Heart right ventricle (tissue), 16 donors: Measurements from ENCODE around the gene NEU4. TPM values are rescaled to one million over a fixed set of nuclear protein-coding genes. Genes with fewer than 3 reads are reported as not detected.

Source experiments
- ATAC-seq, 8 donors: fragments of 200-7000 bp; cut with Tn5 transposase; one replicate each; pipeline ENCODE4 v1.9.1; 2020; ENCODE audit warnings: mild to moderate bottlenecking in 8 of 8, moderate library complexity in 8 of 8, moderate number of reproducible peaks in 1 of 8
- DNase-seq, 2 donors: peaks; one replicate each; pipeline ENCODE4 v3.0.0-alpha.2; 2020
- H3K27ac ChIP-seq, 10 donors: fragments of 200-600 bp; sonication (generic) in 2 of 10; one replicate each; pipeline versions ENCODE4 v1.5.0 to v1.8.0; 2020 to 2022; ENCODE audit warnings: mild to moderate bottlenecking in 3 of 10
- H3K27me3 ChIP-seq, 7 donors: fragments of 200-600 bp; one replicate each; pipeline ENCODE4 v1.8.0; 2021 to 2022; ENCODE audit warnings: mild to moderate bottlenecking in 2 of 7
- H3K36me3 ChIP-seq, 9 donors: fragments of 200-600 bp; sonication (generic) in 1 of 9; one replicate each; pipeline versions ENCODE4 v1.5.0 to v1.8.0; 2020 to 2022; ENCODE audit warnings: mild to moderate bottlenecking in 2 of 9
- H3K4me1 ChIP-seq, 9 donors: fragments of 200-600 bp; sonication (generic) in 1 of 9; one replicate each; pipeline versions ENCODE4 v1.5.0 to v1.8.0; 2020 to 2022; ENCODE audit warnings: mild to moderate bottlenecking in 4 of 9
- H3K4me3 ChIP-seq, 10 donors: fragments of 200-600 bp; sonication (generic) in 2 of 10; one replicate each; pipeline versions ENCODE4 v1.5.0 to v1.8.0; 2020 to 2022; ENCODE audit warnings: mild to moderate bottlenecking in 7 of 10, moderate library complexity in 2 of 10
- H3K9me3 ChIP-seq, 11 donors: fragments of 200-600 bp in 10 of 11; sonication (generic) in 2 of 11; one replicate each; pipeline versions ENCODE4 v1.5.0 to v1.8.0; 2013 to 2022; ENCODE audit warnings: mild to moderate bottlenecking in 2 of 11, control low read depth in 1 of 11, moderate library complexity in 1 of 11
- WGBS, 2 donors: extraction: QIAGEN DNeasy Blood & Tissue Kit; methylation state at CpG; one replicate each; pipeline ENCODE4 v1.1.7; 2013; ENCODE audit warnings: inconsistent platforms in 1 of 2; 5-methylcytosine and 5-hydroxymethylcytosine counted together
- intact Hi-C, 10 donors: fragments of 100-400 bp; cut with DNase I; formaldehyde crosslinking; loops; one replicate each; pipeline versions ENCODE4 v1.11.1 to v1.14.2; 2022
- polyA plus RNA-seq, 2 donors: library from polyadenylated mRNA; stranded (reverse); fragments of 200-250 nt; gene quantifications; one replicate each; pipeline ENCODE4 v1.2.3, GENCODE V29; 2013
- total RNA-seq, 10 donors: library from RNA; stranded (reverse); fragmentation: NEBNext Ultra II Directional in 3 of 10; extraction: Animal tissue kit (Norgen Biotek cat#: 25700) in 3 of 10; gene quantifications; one replicate each; pipeline versions ENCODE4 v1.2.1 to v1.2.4, GENCODE V29; 2021 to 2023
- TF ChIP-seq, protein P1 (sequence below), 9 donors: fragments of 200-600 bp; sonication (generic) in 2 of 9; IDR thresholded peaks; one replicate each; pipeline versions ENCODE4 v1.5.0 to v1.8.0; 2021 to 2022; ENCODE audit warnings: antibody characterized with exemption in 9 of 9, mild to moderate bottlenecking in 5 of 9, moderate library complexity in 1 of 9
- donor health status: Arrhythmogenic right ventricular cardiomyopathy.
- donor health status: ischemic (EF 13 %, LVEDD 7.1; RV severe dilation, severe dysfunction).
- donor health status: healthy with polysubstance abuse.
- donor health status: DM: no; HTN: yes; CAD: no.
- donor health status: DM: no; HTN: no; CAD: no.
- donor health status: ischemic (EF 25% LVEDD 6.9; RV normal size, moderate dysfunction).
- donor health status: ischemic (EF 25% LVEDD 5.7; RV mildly dilated, moderate dysfunction).
- donor health status: healthy.
- donor health status: DM: yes; HTN: yes; CAD: no.
- donor health status: Ischemic cardiomyopathy.
- donor health status: ischemic (EF 35%, LVEDD 5.7; RV mildly dilated, moderate dysfunction).
- donor health status: nonischemic (EF 11% LVEDD 7.7; RV severe dilation, severe dysfunction).
- donor health status: DM: yes; HTN: yes; CAD: no.
- donor health status: PGD.
- donor health status: ischemic (EF 29% LVEDD 5.4; RV normal size, mild dysfunction).
- donor health status: nonischemic (EF 23%, LVEDD 6.1; RV moderate dilation, normal function).

Gene NEU4
- total and polyA plus RNA-seq, 12 donors: 0.07 to 1.2 (median 0.46) TPM; not detected in 2

GRCh38 chr2:241813644-241814392, 4.8 kb downstream of the NEU4 start:
- H3K36me3 ChIP-seq: no peaks in the 10 kb centered on the region
- DNase-seq (peak; percentile 29 to 36), ATAC-seq (peak in 5 of 8 donors; percentile 9 to 82 (median 60))
- no peak overlapping the region for H3K4me3 ChIP-seq
- H3K9me3 ChIP-seq: no peaks in the 10 kb centered on the region
- peak overlapping the region in 5 of 10 donors; percentile 29 to 58 (median 37) for H3K27ac ChIP-seq
- intact Hi-C loops: no loop called here
- peaks cover 3 to 39% (median 18%) of the 10 kb centered on the region in 9 donors for H3K4me1 ChIP-seq
- peaks cover 0 to 4% (median 0%) of the 10 kb centered on the region in 7 donors for H3K27me3 ChIP-seq
- WGBS, 2 donors: 47 to 70% methylated on average over 19 to 20 of the region's 20 CpGs
- TF ChIP-seq, protein P1, sequence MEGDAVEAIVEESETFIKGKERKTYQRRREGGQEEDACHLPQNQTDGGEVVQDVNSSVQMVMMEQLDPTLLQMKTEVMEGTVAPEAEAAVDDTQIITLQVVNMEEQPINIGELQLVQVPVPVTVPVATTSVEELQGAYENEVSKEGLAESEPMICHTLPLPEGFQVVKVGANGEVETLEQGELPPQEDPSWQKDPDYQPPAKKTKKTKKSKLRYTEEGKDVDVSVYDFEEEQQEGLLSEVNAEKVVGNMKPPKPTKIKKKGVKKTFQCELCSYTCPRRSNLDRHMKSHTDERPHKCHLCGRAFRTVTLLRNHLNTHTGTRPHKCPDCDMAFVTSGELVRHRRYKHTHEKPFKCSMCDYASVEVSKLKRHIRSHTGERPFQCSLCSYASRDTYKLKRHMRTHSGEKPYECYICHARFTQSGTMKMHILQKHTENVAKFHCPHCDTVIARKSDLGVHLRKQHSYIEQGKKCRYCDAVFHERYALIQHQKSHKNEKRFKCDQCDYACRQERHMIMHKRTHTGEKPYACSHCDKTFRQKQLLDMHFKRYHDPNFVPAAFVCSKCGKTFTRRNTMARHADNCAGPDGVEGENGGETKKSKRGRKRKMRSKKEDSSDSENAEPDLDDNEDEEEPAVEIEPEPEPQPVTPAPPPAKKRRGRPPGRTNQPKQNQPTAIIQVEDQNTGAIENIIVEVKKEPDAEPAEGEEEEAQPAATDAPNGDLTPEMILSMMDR (IDR thresholded peaks at IDR 0.05): no peak

GRCh38 chr2:241814393-241814642, 5.3 kb downstream of the NEU4 start:
- Histone ChIP-seq H3K36me3 (no peaks in the 10 kb centered on the region), H3K27ac (peak overlapping the region in 4 of 10 donors; percentile 30 to 58 (median 42)), H3K4me3 (no peak overlapping the region), H3K4me1 (peaks cover 3 to 39% (median 18%) of the 10 kb centered on the region in 9 donors), H3K9me3 (no peaks in the 10 kb centered on the region), H3K27me3 (peaks cover 0 to 4% (median 0%) of the 10 kb centered on the region in 7 donors)
- WGBS, 2 donors: 85 to 87% methylated on average over 17 of the region's 17 CpGs
- ATAC-seq (no peak), DNase-seq (peak in 1 of 2 donors; percentile 14)
- TF ChIP-seq, protein P1 (IDR thresholded peaks at IDR 0.05): no peak
- intact Hi-C loops: no loop called here

GRCh38 chr2:241814643-241815476, 5.9 kb downstream of the NEU4 start:
- 77 to 82% methylated on average over 51 to 52 of the region's 52 CpGs for WGBS, 2 donors
- DNase-seq: peak in 1 of 2 donors; percentile 18
- Histone ChIP-seq H3K9me3 (no peaks in the 10 kb centered on the region), H3K27ac (peak overlapping the region in 1 of 10 donors; percentile 30), H3K27me3 (peaks cover 0 to 4% (median 0%) of the 10 kb centered on the region in 7 donors), H3K4me3 (no peak overlapping the region), H3K4me1 (peaks cover 3 to 39% (median 17%) of the 10 kb centered on the region in 9 donors), H3K36me3 (no peaks in the 10 kb centered on the region)
- intact Hi-C loops: no loop called here
- TF ChIP-seq, protein P1 (IDR thresholded peaks at IDR 0.05): no peak
- peak in 1 of 8 donors; percentile 1 for ATAC-seq
